Mucosa of gallbladder (tissue), 1 donor: ENCODE measurements around the gene HVCN1. TPM values are rescaled to one million over a fixed set of nuclear protein-coding genes. Genes with fewer than 3 reads are reported as not detected.

Source experiments
- DNase-seq: peaks from one replicate; pipeline ENCODE4 v3.0.0-alpha.2; 2020; ENCODE audit warnings: low spot score
- total RNA-seq: library from RNA; stranded (reverse); gene quantifications from one replicate; pipeline ENCODE4 v1.2.1, GENCODE V29; 2021
- donor health status: DM: no; HTN: no; CAD: no.

HVCN1 gene
- total RNA-seq, 1 donor from 2014 or later, result 7.1 TPM

GRCh38 chr12:110619534-110619953 is 69.4 kb downstream of the HVCN1 start:
- no peak for DNase-seq

GRCh38 chr12:110616471-110617115 is 72.3 kb downstream of the HVCN1 start:
- no peak for DNase-seq

- no peak for DNase-seq
These were observed 73.7 kb downstream of the HVCN1 start for GRCh38 chr12:110615171-110615570.

GRCh38 chr12:110613771-110614684 is 74.9 kb downstream of the HVCN1 start, which contains the start of gene TCTN1:
Gene TCTN1, plus strand, starts transcription at chr12:110614129. Its CDS starts 54 bp downstream, at chr12:110614183.
- peak; percentile 97 for DNase-seq

GRCh38 chr12:110613071-110613770 is 75.7 kb downstream of the HVCN1 start:
- DNase-seq, result no peak

- DNase-seq, result no peak
These were observed 82.7 kb downstream of the HVCN1 start for GRCh38 chr12:110606253-110606611.

GRCh38 chr12:110602085-110602814 is 86.7 kb downstream of the HVCN1 start:
- DNase-seq, result peak; percentile 47

GRCh38 chr12:110600254-110600653 is 88.7 kb downstream of the HVCN1 start:
- DNase-seq, result no peak

- no peak for DNase-seq
These were observed 89.6 kb downstream of the HVCN1 start for GRCh38 chr12:110599334-110599733.

Other genes with a start within 250 kb of the HVCN1 start
- gene ARPC3, start 238.8 kb downstream of the HVCN1 start, total RNA-seq, result 195 TPM
- gene GPN3, start 220.9 kb downstream of the HVCN1 start, total RNA-seq, result 21.3 TPM
- gene FAM216A, start 220.3 kb downstream of the HVCN1 start, total RNA-seq, result 4.1 TPM
- 85.6 TPM for gene VPS29, start 187.0 kb downstream of the HVCN1 start, total RNA-seq
- gene RAD9B, start 186.8 kb downstream of the HVCN1 start, total RNA-seq, result 0.35 TPM
- gene PPTC7, start 105.8 kb downstream of the HVCN1 start, total RNA-seq, result 18.2 TPM
- 61.5 TPM for gene TCTN1, start 75.0 kb downstream of the HVCN1 start, total RNA-seq
- 101 TPM for gene PPP1CC, start 53.8 kb upstream of the HVCN1 start, total RNA-seq
- not detected for gene CCDC63, start 157.9 kb upstream of the HVCN1 start, total RNA-seq
- gene MYL2, start 231.5 kb upstream of the HVCN1 start, total RNA-seq, result not detected